Measurements from ENCODE around the gene UPK2.
"Not testable (repeated sequence)": the region's sequence is repeated elsewhere in the genome, so short reads cannot be mapped to it uniquely, and the experiment has no call there.

The UPK2 gene

DNA sequence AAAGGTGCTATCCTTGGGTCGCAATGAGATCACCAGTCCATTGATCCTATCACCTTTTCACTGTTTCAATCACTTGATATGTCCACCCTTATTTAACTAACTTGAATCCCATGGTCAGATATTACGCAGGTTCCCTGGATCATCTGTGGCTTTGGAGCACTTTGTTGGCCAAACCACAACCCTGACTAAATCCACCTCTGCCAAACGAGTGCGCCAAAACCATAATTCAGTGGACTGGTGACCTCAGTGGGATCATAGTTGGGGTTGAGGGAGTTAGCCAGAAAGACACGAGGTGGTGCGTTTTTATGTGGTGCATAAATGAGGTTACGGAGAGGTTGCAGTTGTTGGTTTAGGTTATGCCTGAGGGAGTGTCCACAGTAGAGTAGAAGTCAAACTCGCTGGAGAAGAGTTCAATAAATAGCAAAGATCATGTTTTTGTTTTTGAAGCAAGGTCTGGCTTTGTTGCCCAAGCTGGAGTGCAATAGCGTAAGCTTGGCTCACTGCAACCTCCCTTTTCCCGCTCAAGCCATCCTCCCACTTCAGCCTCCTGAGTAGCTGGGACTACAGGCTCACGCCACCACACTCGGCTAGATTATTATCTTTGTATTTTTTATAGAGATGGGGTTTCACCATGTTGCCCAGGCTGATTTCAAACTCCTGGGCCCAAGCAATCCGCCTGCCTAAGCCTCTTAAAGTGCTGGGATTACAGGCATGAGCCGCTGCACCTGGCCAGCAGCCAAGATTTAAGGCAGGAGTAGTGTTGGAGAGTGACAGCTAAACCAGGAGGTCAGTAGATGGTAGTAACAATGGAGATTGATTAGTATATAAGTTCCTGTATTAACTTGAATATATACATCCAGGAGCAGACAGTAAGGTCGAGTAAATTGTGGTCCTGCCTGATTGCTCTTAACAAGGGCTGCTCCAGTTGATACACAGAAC lies 19.9 kb downstream of the UPK2 start:
- ChIA-PET POLR2A (no interaction called here), CTCF (no interaction called here)
- DNase-seq (ENCODE audit: low read depth, low spot score): no peak
- H3K4me3 ChIP-seq (ENCODE audit: low read depth, low read length): no peak overlapping the region
- TF ChIP-seq, protein P1, sequence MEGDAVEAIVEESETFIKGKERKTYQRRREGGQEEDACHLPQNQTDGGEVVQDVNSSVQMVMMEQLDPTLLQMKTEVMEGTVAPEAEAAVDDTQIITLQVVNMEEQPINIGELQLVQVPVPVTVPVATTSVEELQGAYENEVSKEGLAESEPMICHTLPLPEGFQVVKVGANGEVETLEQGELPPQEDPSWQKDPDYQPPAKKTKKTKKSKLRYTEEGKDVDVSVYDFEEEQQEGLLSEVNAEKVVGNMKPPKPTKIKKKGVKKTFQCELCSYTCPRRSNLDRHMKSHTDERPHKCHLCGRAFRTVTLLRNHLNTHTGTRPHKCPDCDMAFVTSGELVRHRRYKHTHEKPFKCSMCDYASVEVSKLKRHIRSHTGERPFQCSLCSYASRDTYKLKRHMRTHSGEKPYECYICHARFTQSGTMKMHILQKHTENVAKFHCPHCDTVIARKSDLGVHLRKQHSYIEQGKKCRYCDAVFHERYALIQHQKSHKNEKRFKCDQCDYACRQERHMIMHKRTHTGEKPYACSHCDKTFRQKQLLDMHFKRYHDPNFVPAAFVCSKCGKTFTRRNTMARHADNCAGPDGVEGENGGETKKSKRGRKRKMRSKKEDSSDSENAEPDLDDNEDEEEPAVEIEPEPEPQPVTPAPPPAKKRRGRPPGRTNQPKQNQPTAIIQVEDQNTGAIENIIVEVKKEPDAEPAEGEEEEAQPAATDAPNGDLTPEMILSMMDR (IDR thresholded peaks at IDR 0.05; ENCODE audit: insufficient read depth, low read length, missing control alignments): no peak

DNA sequence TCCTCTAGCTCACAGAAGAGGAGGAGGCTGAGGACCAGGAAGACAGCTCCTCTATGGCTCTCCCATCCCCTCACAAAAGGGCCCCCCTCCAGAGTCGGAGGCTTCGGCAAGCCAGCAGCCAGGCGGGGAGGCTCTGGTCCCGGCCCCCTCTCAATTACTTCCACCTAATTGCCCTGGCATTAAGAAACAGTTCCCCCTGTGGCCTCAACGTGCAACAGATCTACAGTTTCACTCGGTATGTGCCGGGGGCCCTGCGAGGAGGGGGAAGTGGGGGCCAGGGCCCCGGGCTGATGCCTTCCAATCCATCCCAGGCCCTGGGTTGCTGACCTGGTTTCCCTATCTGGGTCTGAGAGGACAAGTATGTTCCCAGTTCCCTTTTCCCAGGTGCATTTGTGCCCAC lies 23.3 kb downstream of the UPK2 start:
- H3K4me3 ChIP-seq (ENCODE audit: low read depth, low read length): no peak overlapping the region
- no peak for DNase-seq (ENCODE audit: low read depth, low spot score)
- TF ChIP-seq, protein P1 (IDR thresholded peaks at IDR 0.05; ENCODE audit: insufficient read depth, low read length, missing control alignments): no peak
- ChIA-PET POLR2A (no interaction called here), CTCF (interaction anchor here (1.2 kb wide), 1 partner anchor 18 kb away, joined by 4 read pairs; the partner anchor contains the start of gene CENATAC)

DNA sequence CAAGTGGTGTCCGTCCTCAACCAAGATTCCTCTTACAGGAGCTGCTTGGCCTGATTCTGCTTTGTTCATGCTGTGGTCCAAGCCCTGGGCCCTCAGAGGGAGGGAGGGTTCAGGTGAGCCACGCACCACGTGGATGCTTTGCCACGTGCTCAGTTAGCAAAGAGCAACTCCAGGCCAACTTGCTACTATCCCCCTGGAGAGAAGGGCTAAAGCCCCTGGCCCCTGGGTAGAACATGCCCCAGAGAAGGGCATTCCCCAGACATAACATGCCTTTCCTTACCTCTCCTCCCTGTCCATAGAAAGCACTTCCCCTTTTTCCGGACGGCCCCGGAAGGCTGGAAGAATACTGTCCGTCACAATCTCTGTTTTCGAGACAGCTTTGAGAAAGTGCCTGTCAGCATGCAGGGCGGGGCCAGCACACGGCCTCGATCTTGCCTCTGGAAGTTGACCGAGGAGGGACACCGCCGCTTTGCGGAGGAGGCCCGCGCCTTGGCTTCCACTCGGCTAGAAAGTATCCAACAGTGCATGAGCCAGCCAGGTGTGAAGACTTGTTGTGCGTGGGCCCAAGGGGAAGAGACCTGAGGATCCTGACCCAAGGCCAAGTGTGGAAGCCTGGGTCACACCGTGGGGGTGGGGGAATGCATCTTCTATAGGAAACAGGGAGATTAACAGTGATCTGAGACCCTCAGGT lies 24.2 kb downstream of the UPK2 start:
- POLR2A ChIA-PET: no interaction called here
- no peak overlapping the region for H3K4me3 ChIP-seq (ENCODE audit: low read depth, low read length)
- no peak for DNase-seq (ENCODE audit: low read depth, low spot score)
- TF ChIP-seq, protein P1 (IDR thresholded peaks at IDR 0.05; ENCODE audit: insufficient read depth, low read length, missing control alignments): no peak
- CTCF ChIA-PET: interaction anchor here (1.2 kb wide), 1 partner anchor 17 kb away, joined by 4 read pairs; the partner anchor contains the start of gene CENATAC

DNA sequence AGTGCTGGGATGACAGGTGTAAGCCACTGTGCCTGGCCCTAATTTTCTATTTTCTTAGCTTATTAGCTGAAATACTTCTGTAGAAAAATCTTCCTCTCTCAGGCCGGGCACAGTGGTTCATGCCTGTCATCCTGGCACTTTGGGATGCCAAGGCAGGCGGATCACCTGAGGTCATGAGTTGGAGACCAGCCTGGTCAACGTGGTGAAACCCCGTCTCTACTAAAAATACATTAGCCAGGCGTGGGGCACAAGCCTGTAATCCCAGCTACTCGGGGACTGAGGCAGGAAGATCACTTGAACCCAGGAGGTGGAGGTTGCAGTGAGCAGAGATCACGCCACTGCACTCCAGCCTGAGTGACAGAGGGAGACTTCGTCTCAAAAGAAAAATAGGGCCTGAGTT lies 28.2 kb downstream of the UPK2 start:
- DNase-seq (ENCODE audit: low read depth, low spot score); H3K4me3 ChIP-seq (ENCODE audit: low read depth, low read length); POLR2A ChIA-PET: not testable (repeated sequence)
- CTCF ChIA-PET: interaction anchor here (3.0 kb wide), 1 partner anchor 13 kb away, joined by 11 read pairs; the partner anchor contains the start of gene CENATAC

DNA sequence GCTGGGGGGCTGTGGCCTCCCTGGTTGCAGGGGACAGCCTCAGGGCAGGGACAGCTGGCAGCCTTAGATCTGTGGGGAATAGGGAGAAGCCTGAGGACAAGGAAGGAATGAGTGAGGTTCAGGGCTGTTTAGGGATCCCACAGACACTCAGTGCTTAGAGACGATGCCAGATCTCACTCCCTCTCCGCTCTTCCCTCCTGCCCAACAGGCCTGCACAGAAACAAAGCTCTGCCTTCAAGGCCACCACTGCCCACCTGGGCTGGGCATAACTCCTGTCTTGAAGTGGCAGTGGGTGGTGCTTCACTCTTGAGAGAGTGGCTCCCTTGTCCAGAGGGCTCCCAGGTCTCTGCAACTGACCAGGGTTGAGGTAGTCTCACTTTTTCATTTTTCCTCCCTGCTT lies 28.7 kb downstream of the UPK2 start:
- H3K4me3 ChIP-seq (ENCODE audit: low read depth, low read length): no peak overlapping the region
- no peak for DNase-seq (ENCODE audit: low read depth, low spot score)
- CTCF ChIA-PET: interaction anchor here (3.0 kb wide), 1 partner anchor 12 kb away, joined by 11 read pairs; the partner anchor contains the start of gene CENATAC
- TF ChIP-seq, protein P1 (IDR thresholded peaks at IDR 0.05; ENCODE audit: insufficient read depth, low read length, missing control alignments): no peak
- POLR2A ChIA-PET: no interaction called here

DNA sequence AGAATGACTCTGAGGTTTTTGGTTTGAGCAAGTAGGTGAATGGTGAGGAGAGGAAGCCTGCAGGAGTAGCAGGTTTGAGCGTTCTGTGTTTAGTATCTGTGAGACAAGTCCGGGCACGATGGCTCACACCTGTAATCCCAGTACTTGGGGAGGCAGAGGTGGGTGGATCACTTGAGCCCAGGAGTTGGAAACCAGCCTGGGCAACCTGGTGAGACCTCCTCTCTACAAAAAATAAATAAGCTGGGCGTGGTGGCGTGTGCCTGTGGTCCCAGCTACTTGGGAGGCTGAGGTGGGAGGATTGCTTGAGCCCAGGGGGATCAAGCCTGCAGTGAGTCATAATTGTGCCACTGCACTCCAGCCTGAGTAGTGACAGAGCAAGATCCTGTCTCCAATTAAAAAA lies 32.2 kb downstream of the UPK2 start:
- no peak for DNase-seq (ENCODE audit: low read depth, low spot score)
- no peak overlapping the region for H3K4me3 ChIP-seq (ENCODE audit: low read depth, low read length)
- TF ChIP-seq, protein P1 (IDR thresholded peaks at IDR 0.05; ENCODE audit: insufficient read depth, low read length, missing control alignments): no peak
- ChIA-PET POLR2A (no interaction called here), CTCF (interaction anchor here (1.5 kb wide), 1 partner anchor 298 kb away, joined by 5 read pairs; no protein-coding TSS in a partner anchor)

DNA sequence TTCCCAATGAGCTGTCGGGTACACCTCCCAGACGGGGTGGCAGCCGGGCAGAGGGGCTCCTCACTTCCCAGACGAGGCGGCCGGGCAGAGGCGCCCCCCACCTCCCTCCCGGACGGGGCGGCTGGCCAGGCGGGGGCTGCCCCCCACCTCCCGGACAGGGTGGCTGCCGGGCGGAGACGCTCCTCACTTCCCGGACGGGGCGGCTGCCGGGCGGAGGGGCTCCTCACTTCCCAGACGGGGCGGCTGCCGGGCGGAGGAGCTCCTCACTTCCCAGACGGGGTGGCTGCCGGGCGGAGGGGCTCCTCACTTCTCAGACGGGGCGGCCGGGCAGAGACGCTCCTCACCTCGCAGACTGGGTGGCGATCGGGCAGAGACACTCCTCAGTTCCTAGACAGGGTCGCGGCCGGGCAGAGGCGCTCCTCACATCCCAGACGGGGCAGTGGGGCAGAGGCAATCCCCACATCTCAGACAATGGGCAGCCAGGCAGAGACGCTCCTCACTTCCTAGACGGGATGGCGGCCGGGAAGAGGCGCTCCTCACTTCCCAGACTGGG lies 35.5 kb downstream of the UPK2 start:
- CTCF ChIA-PET; DNase-seq (ENCODE audit: low read depth, low spot score); H3K4me3 ChIP-seq (ENCODE audit: low read depth, low read length); POLR2A ChIA-PET: not testable (repeated sequence)

All from AG04449 (cell line).